Measurements from ENCODE around the gene ABHD2. TPM values are rescaled to one million over a fixed set of nuclear protein-coding genes. Genes with fewer than 3 reads are reported as not detected.

The ABHD2 gene
- total and polyA plus RNA-seq, 9 of the 15 experiments (the other 6 are each of a cell fraction or from before 2014, with no cell fraction given): 16.9 to 99.8 (median 47.5) TPM

GRCh38 chr15:89177116-89177515, 88.9 kb downstream of the ABHD2 start (continued):
- TF ChIP-seq ETV1 (tag; conservative IDR thresholded peaks at IDR 0.05; ENCODE audit: low read depth): no peak
- TF ChIP-seq ZNF143 (CRISPR knock-in tag; IDR thresholded peaks at IDR 0.05): no peak
- TF ChIP-seq THRB (CRISPR knock-in tag; conservative IDR thresholded peaks at IDR 0.05): no peak
- TF ChIP-seq FOXP1 (CRISPR knock-in tag; IDR thresholded peaks at IDR 0.05): no peak

- Histone ChIP-seq H3K9me1 (ENCODE audit: control insufficient read depth, insufficient read depth, low read length) (no peaks in the 10 kb centered on the region), H3K79me2 (ENCODE audit: control insufficient read depth, insufficient read depth, low read length) (no peaks in the 10 kb centered on the region), H2AFZ (ENCODE audit: low read depth, low read length) (no peak overlapping the region), H3K9me3 (replicated peaks; ENCODE audit: control insufficient read depth, insufficient read depth, low read depth, low read length) (no peaks in the 10 kb centered on the region), H3K27me3 (ENCODE audit: control insufficient read depth in 2 of 2, insufficient read depth in 2 of 2, low read length in 2 of 2) (no peaks in the 10 kb centered on the region), H3K36me3 (ENCODE audit: control insufficient read depth, insufficient read depth, low read length) (peaks cover 79% of the 10 kb centered on the region), H3K27ac (ENCODE audit: extremely low read depth, low read depth, low read length) (no peak overlapping the region), H3K9ac (ENCODE audit: insufficient read depth in 1 of 2, low read depth in 2 of 2, low read length in 2 of 2) (no peak overlapping the region), H4K20me1 (replicated peaks; ENCODE audit: control insufficient read depth, insufficient read depth, low read length) (no peaks in the 10 kb centered on the region), H3K4me3 (no peak overlapping the region), H3K4me2 (ENCODE audit: insufficient read depth, low read length) (no peak overlapping the region), H3K4me1 (replicated peaks in 1 of 2; ENCODE audit: control insufficient read depth in 2 of 2, insufficient read depth in 2 of 2, low read length in 2 of 2) (no peaks in the 10 kb centered on the region)
- peak; percentile 89 for ATAC-seq
- 16% methylated on average over 6 of the region's 6 CpGs for WGBS (ENCODE audit: insufficient coverage, low coverage, missing lambda C conversion rate)
- POLR2A ChIA-PET: interaction anchor here (0.6 to 1.2 kb wide), 3 partner anchors 18 to 79 kb away, joined by 3 read pairs; no protein-coding TSS in a partner anchor
- in situ Hi-C loops (cut with MboI) (loop anchor here (5.0 to 10.0 kb wide), 2 partner anchors 120 to 293 kb away; no protein-coding TSS in a partner anchor), intact Hi-C loops (cut with micrococcal nuclease) (loop anchor here (1.0 to 5.0 kb wide), 3 partner anchors 120 to 280 kb away; partner anchors contain the start of gene HAPLN3)
- BruUV-seq (replicated peaks): no TSS peak
- DNase-seq (ENCODE audit: extremely low read depth in 1 of 4, low spot score in 3 of 4): peak; percentile 52 to 75 (median 57)
- CTCF ChIA-PET (ENCODE audit: low intra/inter-chr PET ratio): interaction anchor here (0.6 to 3.4 kb wide), 8 partner anchors 48 to 299 kb away, joined by 3 to 39 read pairs (median 4); no protein-coding TSS in a partner anchor
- FAIRE-seq: peak; percentile 97
- TF ChIP-seq TEAD4 (IDR thresholded peaks at IDR 0.05; ENCODE audit: low read length) (peak; percentile 6; the same call in 1 of the 2 replicates), TEAD4 (CRISPR knock-in tag; IDR thresholded peaks at IDR 0.05; ENCODE audit: borderline replicate concordance) (no peak), CTCF (IDR thresholded peaks at IDR 0.05 in 2 of 3, conservative IDR thresholded peaks at IDR 0.05 in 1 of 3; ENCODE audit: insufficient read depth in 2 of 3, low read depth in 1 of 3, low read length in 3 of 3) (peak; percentile 80 to 83 (median 81)), ZNF24 (IDR thresholded peaks at IDR 0.05) (no peak), GATAD2A (IDR thresholded peaks at IDR 0.05) (no peak), MCM7 (IDR thresholded peaks at IDR 0.05) (no peak), EZH2 (IDR thresholded peaks at IDR 0.05; ENCODE audit: borderline replicate concordance, low read depth, low read length) (no peak)
Measured at GRCh38 chr15:89177633-89178306, 89.5 kb downstream of the ABHD2 start.
